GM18951 (cell line): ENCODE results near the gene LUM.

ENCODE experiments used
- POLR2A ChIP-seq: IDR thresholded peaks from 4 replicates; pipeline ENCODE4 v1.6.1; 2011; ENCODE audit warnings: mild to moderate bottlenecking; ENCODE audit not compliant: insufficient read length, insufficient read depth; ENCODE audit errors: extremely low read depth
- in situ Hi-C: fragments of 300-500 bp; cut with MboI; formaldehyde crosslinking; loops from one replicate; pipeline ENCODE4 v1.12.0; 2022; ENCODE audit warnings: low sequenced_read_pairs, mixed read lengths, inconsistent platforms; ENCODE audit not compliant: unreplicated experiment

The LUM gene

DNA sequence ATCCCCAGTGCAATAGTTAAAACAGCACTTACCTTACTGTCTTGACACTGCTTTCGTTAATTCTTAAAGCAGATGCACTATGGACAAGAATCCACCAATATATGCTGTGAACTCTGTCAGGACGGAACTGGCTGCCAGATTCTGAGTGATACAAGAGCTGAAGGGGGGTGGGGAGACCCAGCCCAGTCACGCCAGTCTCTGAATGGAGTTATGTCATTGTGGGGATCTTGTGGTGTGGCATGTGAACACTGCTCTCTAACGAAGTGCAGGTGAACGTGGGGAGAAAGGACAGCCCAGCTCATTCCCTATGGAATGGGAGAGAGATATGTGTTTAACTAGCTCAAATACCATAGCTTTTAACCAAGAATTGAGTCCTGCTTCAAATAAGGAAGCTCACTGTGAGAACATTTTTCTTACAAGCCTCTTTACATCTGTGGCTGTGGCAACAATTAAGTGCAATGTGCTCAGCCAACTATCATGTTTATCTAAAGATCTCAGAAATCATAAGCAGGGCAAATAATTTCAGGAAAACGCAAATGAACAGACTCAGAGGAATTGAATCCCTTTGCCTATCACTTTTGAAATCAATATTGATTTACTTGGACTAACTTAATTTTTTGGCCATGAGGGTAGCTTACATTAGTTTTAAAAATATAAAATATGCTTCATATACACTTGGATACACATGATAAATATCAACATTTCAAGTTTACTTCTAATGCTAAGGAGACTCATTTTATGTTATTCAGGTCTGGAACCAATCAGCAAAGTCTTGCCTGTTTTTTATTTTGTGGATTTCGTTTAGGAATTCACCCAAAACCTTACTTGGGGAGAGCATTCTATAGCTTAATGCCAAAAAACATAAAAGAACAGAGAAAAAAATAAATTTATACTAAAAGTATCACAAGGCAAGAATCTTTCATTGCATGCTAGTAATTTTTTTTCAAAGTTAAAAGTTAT, at the start of gene LUM:
Gene LUM, minus strand, starts transcription at position 129 of the 960 bp plus-strand sequence. CDS start 2,515 bp downstream, outside the sequence.
- TF ChIP-seq POLR2A, result no peak
- in situ Hi-C loops, result no loop called here

DNA sequence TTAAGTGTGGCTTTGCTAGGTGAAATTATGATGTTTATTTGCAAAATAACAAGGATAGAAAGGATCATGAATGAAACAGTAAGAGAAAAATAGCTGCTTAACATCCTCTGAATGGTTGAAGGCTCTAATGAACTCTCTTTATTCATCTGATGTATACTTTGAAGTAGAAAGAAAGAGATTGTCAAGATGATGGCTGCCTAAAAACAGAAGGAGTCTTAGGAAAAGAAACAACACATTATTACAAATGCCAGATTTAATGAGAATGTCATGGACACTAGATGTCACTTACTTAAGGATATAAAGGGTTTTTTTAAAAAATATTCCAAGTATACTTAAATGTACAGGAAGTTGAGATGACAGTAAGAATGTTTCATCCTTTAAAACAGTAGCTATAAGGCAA, 49.7 kb upstream of the LUM start:
- in situ Hi-C loops, result no loop called here
- TF ChIP-seq POLR2A, result no peak

DNA sequence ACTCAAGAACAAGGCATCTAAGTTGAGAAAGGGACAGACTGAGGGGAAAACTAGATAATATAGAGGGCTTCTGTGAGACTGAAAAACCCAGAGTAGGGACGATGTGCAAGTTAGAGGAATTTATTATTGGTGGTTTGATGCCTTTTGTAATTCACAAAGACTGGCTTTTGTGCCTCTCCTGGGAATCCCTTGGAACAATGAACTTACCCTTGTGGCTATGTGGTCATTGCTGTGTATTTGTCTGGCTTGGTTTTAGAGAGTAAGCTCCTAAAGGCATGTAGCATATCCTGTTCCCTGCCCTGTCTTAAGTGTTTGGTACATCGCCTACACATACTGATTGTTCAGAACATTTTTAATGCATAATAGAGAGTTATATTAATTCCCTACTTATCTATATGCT, 44.7 kb upstream of the LUM start:
- in situ Hi-C loops, result no loop called here
- TF ChIP-seq POLR2A, result no peak

- in situ Hi-C loops, result no loop called here
- TF ChIP-seq POLR2A, result no peak
Measured at GRCh38 chr12:91154131-91154530, 42.8 kb upstream of the LUM start.

- no peak for TF ChIP-seq POLR2A
- in situ Hi-C loops, result no loop called here
Measured at GRCh38 chr12:91144053-91144452, 32.8 kb upstream of the LUM start.

DNA sequence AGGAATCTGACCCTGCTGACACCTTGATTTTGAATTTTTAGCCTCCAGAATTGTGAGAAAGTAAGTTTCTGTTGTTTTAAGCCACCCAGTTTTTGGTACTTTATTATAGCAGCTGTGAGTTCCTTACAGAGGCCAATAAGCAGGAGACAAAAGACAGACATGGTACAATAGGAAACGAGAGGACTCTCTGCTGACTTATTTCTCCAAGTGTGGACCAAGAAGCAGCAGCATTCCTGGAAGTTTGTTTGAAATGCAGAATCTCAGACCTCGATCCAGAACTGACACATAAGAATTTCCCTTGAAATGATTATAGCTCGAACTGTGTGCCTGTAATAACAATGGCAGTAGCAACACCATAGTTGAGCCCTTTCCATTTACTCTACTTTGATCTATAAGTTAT, 31.9 kb upstream of the LUM start:
- TF ChIP-seq POLR2A, result no peak
- in situ Hi-C loops, result no loop called here

DNA sequence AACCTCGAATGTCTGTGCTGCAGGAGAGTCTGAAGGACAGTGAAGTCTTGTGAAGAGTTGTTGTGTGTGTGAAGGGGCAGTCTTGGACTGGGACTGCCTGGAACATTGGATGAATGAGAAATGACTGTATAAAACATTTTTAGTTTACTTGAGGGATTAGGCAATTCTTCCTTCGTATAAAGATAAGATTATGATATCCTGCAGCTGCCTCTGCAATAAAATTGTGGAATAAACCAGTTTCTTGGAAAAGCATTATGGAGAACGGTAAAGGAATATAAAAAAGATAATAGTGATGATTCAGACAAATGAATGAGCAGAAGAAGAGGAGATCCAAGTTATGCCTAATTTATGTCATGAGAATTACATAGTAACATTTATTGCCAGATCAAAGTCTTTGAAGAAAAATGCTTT, 30.9 kb upstream of the LUM start:
- no peak for TF ChIP-seq POLR2A
- in situ Hi-C loops, result no loop called here

- no peak for TF ChIP-seq POLR2A
- in situ Hi-C loops, result no loop called here
Measured at GRCh38 chr12:91140026-91140931, 29.0 kb upstream of the LUM start.

DNA sequence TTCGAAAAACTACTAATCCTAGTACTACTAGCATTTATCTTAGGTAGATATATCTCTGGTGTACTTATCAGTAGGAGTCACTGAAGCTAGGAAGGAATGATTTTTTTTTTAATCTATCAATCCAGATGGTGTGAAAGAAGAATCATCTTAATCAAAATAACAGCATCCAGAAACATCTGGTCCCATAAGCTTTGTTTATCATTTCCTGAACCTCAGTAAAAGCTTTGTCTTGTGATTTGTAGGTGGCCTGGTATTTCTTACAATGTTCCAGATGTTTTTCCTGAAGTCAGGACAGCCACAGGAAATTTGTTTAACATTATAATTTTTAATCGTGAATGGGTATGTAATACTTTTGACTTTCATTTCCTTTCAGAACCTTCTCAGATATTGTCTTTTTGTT, 28.0 kb upstream of the LUM start:
- in situ Hi-C loops, result no loop called here
- no peak for TF ChIP-seq POLR2A

- no peak for TF ChIP-seq POLR2A
- in situ Hi-C loops, result no loop called here
Measured at GRCh38 chr12:91138337-91138920, 27.1 kb upstream of the LUM start.

- in situ Hi-C loops, result no loop called here
Measured at GRCh38 chr12:91133871-91134270, 22.6 kb upstream of the LUM start.

GRCh38 chr12:91129662-91130362, 18.5 kb upstream of the LUM start:
- in situ Hi-C loops, result no loop called here
- TF ChIP-seq POLR2A, result no peak

More at GRCh38 chr12:91133871-91134270, 22.6 kb upstream of the LUM start:
- TF ChIP-seq POLR2A, result no peak
